ENCODE results near the gene ZNF43. TPM values are rescaled to one million over a fixed set of nuclear protein-coding genes. Genes with fewer than 3 reads are reported as not detected.

Gene ZNF43
- total and polyA plus RNA-seq, 2 of the 13 experiments (the other 11 are each of a cell fraction or from before 2014, with no cell fraction given) = 2.9 to 8.5 TPM

DNA sequence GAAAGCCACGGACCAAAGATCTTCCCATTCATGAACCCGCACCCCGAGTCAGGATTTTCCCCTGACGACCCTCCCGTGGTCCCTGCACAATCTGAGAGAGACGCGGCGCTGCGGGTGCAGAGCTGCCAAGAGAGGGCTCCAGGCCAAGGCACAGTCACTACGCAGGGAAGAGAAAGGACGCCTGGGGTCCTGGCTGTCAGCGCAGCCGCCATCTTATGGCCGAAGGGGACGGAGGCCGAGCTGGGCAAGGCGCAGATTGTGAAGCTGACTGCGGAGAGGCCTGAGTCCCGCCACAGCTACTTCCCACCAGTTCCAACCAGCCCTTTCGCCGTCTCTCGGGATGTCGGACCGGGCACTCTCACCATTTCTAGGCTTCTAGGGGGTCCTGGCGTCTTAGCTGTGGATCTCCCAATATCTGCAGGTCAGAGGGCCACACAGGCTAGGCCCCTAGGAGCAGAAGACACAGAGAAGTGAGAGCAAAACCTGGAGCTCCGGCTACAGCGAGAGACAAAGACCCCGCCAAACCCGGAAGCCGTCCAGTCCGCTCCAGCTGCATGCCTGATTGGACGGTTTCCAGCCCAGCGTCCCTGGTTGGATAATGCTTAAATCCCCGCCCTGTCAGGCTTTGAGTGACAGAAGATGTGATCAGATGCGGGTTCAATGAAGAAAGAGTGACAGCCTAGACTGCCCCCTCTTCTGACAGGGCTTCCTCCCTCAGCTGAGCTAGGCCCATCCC is 68.7 kb downstream of the ZNF43 start, which contains the start of gene ZNF100 (continued):
- TF ChIP-seq, protein P1, sequence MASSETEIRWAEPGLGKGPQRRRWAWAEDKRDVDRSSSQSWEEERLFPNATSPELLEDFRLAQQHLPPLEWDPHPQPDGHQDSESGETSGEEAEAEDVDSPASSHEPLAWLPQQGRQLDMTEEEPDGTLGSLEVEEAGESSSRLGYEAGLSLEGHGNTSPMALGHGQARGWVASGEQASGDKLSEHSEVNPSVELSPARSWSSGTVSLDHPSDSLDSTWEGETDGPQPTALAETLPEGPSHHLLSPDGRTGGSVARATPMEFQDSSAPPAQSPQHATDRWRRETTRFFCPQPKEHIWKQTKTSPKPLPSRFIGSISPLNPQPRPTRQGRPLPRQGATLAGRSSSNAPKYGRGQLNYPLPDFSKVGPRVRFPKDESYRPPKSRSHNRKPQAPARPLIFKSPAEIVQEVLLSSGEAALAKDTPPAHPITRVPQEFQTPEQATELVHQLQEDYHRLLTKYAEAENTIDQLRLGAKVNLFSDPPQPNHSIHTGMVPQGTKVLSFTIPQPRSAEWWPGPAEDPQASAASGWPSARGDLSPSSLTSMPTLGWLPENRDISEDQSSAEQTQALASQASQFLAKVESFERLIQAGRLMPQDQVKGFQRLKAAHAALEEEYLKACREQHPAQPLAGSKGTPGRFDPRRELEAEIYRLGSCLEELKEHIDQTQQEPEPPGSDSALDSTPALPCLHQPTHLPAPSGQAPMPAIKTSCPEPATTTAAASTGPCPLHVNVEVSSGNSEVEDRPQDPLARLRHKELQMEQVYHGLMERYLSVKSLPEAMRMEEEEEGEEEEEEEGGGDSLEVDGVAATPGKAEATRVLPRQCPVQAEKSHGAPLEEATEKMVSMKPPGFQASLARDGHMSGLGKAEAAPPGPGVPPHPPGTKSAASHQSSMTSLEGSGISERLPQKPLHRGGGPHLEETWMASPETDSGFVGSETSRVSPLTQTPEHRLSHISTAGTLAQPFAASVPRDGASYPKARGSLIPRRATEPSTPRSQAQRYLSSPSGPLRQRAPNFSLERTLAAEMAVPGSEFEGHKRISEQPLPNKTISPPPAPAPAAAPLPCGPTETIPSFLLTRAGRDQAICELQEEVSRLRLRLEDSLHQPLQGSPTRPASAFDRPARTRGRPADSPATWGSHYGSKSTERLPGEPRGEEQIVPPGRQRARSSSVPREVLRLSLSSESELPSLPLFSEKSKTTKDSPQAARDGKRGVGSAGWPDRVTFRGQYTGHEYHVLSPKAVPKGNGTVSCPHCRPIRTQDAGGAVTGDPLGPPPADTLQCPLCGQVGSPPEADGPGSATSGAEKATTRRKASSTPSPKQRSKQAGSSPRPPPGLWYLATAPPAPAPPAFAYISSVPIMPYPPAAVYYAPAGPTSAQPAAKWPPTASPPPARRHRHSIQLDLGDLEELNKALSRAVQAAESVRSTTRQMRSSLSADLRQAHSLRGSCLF (CRISPR knock-in tag; IDR thresholded peaks at IDR 0.05; ENCODE audit: borderline replicate concordance) = no peak
- no peak for TF ChIP-seq ZNF101 (CRISPR knock-in tag; IDR thresholded peaks at IDR 0.05; ENCODE audit: borderline replicate concordance, low read depth)
- no peak for TF ChIP-seq JUNB (CRISPR knock-in tag; IDR thresholded peaks at IDR 0.05; ENCODE audit: borderline replicate concordance)
- TF ChIP-seq ZNF354B (CRISPR knock-in tag; IDR thresholded peaks at IDR 0.05) = no peak
- no peak for TF ChIP-seq RXRB (CRISPR knock-in tag; IDR thresholded peaks at IDR 0.05; ENCODE audit: borderline replicate concordance)
- no peak for TF ChIP-seq ZNF44 (CRISPR knock-in tag; IDR thresholded peaks at IDR 0.05)
- TF ChIP-seq, protein P2, sequence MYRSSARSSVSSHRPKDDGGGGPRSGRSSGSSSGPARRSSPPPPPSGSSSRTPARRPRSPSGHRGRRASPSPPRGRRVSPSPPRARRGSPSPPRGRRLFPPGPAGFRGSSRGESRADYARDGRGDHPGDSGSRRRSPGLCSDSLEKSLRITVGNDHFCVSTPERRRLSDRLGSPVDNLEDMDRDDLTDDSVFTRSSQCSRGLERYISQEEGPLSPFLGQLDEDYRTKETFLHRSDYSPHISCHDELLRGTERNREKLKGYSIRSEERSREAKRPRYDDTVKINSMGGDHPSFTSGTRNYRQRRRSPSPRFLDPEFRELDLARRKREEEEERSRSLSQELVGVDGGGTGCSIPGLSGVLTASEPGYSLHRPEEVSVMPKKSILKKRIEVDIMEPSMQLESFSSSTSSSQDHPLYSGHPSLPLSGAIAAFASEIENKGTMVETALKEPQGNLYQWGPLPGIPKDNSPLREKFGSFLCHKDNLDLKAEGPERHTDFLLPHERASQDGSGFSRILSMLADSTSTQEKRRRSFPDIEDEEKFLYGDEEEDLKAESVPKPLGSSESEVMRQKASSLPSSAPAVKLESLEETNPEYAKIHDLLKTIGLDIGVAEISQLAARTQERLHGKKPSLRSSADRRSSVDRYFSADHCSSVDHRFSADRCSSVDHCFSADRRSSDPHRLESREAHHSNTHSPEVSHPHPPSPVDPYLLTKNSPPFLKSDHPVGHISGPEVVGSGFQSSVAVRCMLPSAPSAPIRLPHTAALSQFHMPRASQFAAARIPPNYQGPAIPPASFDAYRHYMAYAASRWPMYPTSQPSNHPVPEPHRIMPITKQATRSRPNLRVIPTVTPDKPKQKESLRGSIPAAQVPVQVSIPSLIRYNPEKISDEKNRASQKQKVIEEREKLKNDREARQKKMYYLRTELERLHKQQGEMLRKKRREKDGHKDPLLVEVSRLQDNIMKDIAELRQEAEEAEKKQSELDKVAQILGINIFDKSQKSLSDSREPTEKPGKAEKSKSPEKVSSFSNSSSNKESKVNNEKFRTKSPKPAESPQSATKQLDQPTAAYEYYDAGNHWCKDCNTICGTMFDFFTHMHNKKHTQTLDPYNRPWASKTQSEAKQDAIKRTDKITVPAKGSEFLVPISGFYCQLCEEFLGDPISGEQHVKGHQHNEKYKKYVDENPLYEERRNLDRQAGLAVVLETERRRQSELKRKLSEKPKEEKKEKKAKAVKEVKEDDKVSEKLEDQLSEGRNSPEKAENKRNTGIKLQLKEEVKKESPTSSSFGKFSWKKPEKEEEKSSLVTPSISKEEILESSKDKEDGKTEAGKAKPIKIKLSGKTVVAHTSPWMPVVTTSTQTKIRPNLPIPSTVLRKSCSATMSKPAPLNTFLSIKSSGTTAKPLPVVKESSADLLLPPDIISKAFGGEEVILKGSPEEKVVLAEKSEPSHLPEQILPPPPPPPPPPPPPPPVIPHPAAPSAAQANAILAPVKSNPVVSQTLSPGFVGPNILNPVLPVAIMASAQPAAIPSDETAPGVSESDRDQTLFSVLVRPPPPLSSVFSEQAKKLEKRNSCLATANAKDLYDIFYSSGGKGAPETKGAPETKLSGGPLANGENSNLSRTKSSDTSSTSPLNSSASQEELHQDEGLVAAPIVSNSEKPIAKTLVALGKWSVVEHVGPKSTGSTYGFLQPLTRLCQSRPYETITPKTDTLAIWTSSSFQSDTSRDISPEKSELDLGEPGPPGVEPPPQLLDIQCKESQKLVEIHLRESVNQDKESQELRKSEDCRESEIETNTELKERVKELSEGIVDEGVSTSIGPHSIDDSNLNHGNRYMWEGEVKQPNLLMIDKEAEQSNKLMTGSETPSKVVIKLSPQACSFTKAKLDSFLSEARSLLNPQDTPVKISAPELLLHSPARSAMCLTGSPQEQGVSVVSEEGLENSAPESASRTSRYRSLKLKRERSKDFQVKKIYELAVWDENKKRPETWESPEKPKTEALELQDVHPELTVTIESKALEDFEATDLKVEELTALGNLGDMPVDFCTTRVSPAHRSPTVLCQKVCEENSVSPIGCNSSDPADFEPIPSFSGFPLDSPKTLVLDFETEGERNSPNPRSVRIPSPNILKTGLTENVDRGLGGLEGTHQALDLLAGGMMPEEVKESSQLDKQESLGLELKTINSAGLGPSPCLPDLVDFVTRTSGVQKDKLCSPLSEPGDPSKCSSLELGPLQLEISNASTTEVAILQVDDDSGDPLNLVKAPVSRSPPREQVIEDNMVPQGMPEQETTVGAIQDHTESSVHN (CRISPR knock-in tag; IDR thresholded peaks at IDR 0.05) = no peak
- TF ChIP-seq HIVEP1 (CRISPR knock-in tag; IDR thresholded peaks at IDR 0.05) = no peak
- no peak for TF ChIP-seq FOXO1 (CRISPR knock-in tag; IDR thresholded peaks at IDR 0.05)
- TF ChIP-seq TEAD2 (CRISPR knock-in tag; IDR thresholded peaks at IDR 0.05) = no peak
- TF ChIP-seq, protein P3, sequence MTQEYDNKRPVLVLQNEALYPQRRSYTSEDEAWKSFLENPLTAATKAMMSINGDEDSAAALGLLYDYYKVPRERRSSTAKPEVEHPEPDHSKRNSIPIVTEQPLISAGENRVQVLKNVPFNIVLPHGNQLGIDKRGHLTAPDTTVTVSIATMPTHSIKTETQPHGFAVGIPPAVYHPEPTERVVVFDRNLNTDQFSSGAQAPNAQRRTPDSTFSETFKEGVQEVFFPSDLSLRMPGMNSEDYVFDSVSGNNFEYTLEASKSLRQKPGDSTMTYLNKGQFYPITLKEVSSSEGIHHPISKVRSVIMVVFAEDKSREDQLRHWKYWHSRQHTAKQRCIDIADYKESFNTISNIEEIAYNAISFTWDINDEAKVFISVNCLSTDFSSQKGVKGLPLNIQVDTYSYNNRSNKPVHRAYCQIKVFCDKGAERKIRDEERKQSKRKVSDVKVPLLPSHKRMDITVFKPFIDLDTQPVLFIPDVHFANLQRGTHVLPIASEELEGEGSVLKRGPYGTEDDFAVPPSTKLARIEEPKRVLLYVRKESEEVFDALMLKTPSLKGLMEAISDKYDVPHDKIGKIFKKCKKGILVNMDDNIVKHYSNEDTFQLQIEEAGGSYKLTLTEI (CRISPR knock-in tag; conservative IDR thresholded peaks at IDR 0.05) = no peak
- TF ChIP-seq ZFP36L2 (CRISPR knock-in tag; IDR thresholded peaks at IDR 0.05) = no peak
